ENCODE measurements around the gene GBP6.
"Not testable (repeated sequence)": the region's sequence is repeated elsewhere in the genome, so short reads cannot be mapped to it uniquely, and the experiment has no call there.

Gene GBP6

DNA sequence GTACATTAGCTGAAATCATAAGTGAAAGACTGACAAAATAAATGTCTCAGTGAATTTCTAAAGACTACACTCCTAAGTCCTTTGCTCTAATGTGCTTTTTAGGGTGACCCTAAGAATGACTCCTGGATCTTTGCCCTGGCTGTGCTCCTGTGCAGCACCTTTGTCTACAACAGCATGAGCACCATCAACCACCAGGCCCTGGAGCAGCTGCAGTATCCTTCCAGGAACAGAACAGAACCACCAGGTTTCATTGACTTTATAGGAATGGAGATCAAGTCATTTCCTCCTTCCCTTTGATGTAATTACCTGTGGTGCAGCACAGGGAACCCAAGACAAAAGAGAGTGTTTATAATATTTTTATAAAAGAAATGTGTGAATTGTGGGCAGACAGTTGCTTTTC, 14.1 kb downstream of the GBP6 start:
- no peak for DNase-seq

- DNase-seq = no peak
Observed at GRCh38 chr1:89381618-89382017, 17.8 kb downstream of the GBP6 start.

GRCh38 chr1:89382479-89382878, 18.6 kb downstream of the GBP6 start:
- DNase-seq = no peak

GRCh38 chr1:89383185-89383584, 19.3 kb downstream of the GBP6 start:
- no peak for DNase-seq

DNA sequence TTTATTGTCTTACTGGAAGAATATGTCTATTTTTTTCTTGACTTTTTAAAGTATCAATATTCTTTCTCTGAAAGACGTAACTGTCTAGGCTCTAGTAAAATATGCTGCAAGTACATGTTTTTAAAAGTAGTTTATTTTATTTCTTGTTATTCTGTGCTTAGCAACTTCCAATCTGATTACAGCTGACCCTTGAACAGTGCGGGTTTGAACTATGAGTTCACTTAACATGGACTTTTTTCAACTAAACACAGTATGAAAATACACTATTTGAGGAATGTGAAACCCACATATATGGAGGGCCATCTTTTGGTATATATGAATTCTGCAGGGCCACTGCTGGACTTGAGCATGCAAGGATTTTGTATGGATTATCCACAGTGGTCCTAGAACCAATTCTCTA, 26.8 kb downstream of the GBP6 start:
- DNase-seq = no peak

DNA sequence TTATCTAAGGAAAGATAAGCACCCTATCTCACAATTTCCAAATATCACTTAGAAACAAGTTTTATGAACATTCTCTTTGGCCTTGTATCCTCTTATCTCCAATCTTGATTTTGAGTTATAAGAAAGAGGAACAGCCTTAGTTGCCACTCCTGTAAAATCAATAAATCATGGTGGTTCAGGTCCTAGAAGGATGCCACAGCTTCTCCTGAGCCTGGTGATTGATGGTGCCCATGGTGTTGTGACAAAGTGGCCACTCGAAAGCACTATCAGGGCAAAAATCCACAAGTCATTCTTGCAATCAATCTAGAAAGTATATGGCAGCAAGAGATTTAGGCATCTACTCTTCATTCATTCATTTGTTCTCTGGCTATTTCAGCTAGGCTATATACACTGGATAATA, 27.8 kb downstream of the GBP6 start:
- no peak for DNase-seq

DNA sequence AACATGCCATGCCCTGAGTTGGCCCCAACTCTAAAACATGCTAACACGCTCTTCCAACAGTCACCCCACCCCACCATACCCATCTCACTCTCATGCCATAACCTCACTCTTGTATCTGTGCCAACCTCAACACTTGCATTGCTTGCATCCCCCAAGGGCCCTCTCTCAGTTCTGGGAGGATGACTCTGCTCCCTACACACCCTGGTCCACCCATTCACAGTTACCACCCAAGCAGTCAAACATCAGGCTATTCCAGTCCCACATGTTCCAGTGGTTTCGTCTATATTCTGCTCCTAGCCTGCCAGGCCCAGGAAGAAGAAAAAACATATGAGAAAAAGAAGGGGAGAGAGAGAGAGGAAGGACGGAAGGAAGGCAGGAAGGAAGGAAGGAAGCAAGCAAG, 31.0 kb downstream of the GBP6 start:
- no peak for DNase-seq

DNA sequence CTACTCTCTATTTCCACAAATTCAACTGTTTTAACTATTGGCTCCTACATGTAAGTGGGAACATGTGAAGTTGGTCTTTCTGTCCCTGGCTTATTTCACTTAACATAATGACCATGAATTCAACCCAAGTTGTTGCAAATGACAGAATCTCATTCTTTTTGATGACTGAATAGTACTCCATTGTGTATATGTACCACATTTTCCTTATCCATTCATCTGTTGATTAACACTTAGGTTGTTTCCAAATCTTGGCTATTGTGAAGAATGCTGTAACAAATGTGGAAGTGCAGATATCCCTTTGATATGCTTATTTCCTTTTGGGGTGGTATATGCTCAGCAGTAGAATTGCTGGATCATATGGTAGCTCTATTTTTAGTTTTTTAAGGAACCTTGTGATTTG, 33.0 kb downstream of the GBP6 start:
- DNase-seq = no peak

- DNase-seq = no peak
Observed at GRCh38 chr1:89405275-89405929, 41.5 kb downstream of the GBP6 start.

DNA sequence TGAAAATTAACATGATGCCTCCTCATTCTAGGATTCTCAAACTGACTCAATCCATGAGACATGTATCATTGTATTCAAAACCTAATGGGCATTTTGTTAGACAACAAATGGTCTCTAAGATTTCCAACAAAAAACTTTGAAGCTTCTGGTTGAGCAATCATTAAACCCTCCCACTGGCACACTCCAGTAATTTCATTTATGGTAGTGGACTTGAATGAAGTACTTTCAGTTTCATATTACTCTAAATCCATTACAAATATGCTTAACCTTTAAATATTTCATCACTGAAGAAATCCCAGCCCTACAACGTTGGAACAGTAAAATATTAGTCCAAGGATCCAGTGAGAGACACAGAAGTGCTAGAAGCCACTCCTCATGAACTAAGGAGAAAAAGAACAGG, 43.5 kb downstream of the GBP6 start:
- DNase-seq = no peak

- DNase-seq = not testable (repeated sequence)
Observed at GRCh38 chr1:89407768-89408167, 43.9 kb downstream of the GBP6 start.

GRCh38 chr1:89425056-89425455, 61.2 kb downstream of the GBP6 start:
- DNase-seq = peak; percentile 91

DNA sequence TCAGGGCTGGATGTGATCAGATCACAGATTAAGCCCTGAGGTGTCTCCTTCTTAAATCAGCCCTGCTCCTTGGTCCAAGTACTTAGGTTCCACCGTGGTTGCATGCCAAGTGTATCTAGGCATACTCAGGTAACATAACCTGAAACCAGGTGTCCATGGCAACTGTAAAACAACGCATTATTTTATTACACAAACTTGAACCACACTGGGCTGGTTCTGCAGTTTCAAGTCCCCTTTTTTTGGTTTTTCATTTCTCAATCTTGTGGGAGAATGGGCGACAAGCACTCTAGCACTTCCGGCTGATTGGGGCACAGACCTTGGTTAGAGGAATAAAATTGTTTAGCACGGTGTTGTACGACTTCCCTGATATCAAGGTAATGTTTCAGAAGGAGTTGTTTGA, 65.2 kb downstream of the GBP6 start:
- no peak for DNase-seq

GRCh38 chr1:89429681-89430080, 65.8 kb downstream of the GBP6 start:
- not testable (repeated sequence) for DNase-seq

DNA sequence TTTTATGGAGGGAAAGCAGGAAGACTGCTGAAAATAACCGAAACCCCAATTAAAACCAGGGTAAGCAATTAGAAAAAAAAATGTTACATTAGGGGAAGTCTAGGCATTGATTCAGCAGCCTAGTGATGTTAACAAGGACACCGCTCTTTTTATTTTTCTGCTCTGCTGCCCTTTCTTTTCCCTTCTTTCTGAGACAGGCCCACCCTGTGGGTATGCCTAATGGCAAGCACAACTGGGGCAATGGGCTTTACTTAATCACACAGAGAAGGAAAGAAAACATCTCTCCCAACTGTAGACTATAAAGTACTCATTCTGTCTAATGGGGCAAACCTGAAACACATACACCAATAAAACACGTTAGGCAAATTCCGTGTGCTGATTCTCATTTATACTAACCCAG, 69.6 kb downstream of the GBP6 start:
- DNase-seq = no peak

DNA sequence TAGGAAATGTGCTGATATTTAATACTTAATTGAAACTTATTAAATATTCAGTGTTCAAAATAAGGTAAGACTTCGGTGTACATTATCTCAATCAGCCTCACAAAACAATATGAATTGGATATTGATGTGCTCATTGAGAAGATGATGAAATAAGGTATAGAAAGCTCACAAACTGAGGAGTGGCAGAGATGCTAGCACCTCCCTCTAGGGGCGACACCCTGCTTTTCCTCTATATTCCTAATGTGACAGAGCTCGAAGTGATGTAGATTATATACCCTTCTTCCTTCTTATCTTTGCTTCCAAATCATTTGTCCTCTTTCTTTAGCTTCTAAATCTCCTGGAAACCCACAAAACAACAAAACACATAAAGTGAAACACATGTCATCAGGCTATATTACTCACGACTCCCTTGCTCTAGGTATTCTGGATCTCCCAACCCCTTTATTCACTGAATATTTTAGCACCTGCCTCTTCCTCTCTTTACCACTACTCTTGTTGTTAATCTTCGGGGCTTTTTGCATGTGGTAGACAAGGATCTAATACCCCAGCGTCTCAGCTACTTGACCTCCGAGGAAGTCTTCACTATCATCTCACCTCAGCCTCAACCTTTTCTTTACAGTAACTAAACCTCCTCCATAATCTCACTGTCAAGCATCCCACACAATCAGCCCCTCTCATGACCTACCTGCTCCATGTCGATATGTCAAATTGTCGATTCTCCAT, 70.4 kb downstream of the GBP6 start:
- not testable (repeated sequence) for DNase-seq

Measured in NCI-H146 (cell line).